Fibroblast of the conjunctiva (primary cell): ENCODE measurements around the gene BLVRB.
"Not testable (repeated sequence)": the region's sequence is repeated elsewhere in the genome, so short reads cannot be mapped to it uniquely, and the experiment has no call there.

Experiments
- DNase-seq: peaks from one replicate; pipeline ENCODE4 v3.0.0-alpha.2; 2010; ENCODE audit warnings: low read depth

Gene BLVRB

GRCh38 chr19:40421993-40422747 lies 43.4 kb downstream of the BLVRB start:
- no peak for DNase-seq

- peak; percentile 86 for DNase-seq
These were observed 44.5 kb downstream of the BLVRB start for GRCh38 chr19:40420766-40421765.

GRCh38 chr19:40420451-40420765 lies 45.1 kb downstream of the BLVRB start:
- no peak for DNase-seq

- no peak for DNase-seq
These were observed 45.8 kb downstream of the BLVRB start for GRCh38 chr19:40419780-40420179.

GRCh38 chr19:40419066-40419612 lies 46.4 kb downstream of the BLVRB start:
- DNase-seq = no peak

- DNase-seq = no peak
These were observed 47.5 kb downstream of the BLVRB start for GRCh38 chr19:40418040-40418439.

- no peak for DNase-seq
These were observed 47.9 kb downstream of the BLVRB start for GRCh38 chr19:40417643-40417981.

GRCh38 chr19:40416918-40417642 lies 48.5 kb downstream of the BLVRB start:
- DNase-seq = no peak

- DNase-seq = no peak
These were observed 49.8 kb downstream of the BLVRB start for GRCh38 chr19:40415768-40416167.

- DNase-seq = no peak
These were observed 50.7 kb downstream of the BLVRB start for GRCh38 chr19:40414542-40415535.

GRCh38 chr19:40413291-40413845 lies 52.2 kb downstream of the BLVRB start, which contains the start of gene PRX:
Gene PRX, minus strand, starts transcription at chr19:40413378. Its CDS starts 5,446 bp downstream, at chr19:40407932.
- no peak for DNase-seq

- DNase-seq = no peak
These were observed 52.7 kb downstream of the BLVRB start for GRCh38 chr19:40412866-40413265.

GRCh38 chr19:40411958-40412499 lies 53.5 kb downstream of the BLVRB start:
- DNase-seq = no peak

GRCh38 chr19:40411125-40411842 lies 54.3 kb downstream of the BLVRB start:
- no peak for DNase-seq

GRCh38 chr19:40410030-40410389 lies 55.5 kb downstream of the BLVRB start:
- no peak for DNase-seq

GRCh38 chr19:40408598-40408925 lies 57.0 kb downstream of the BLVRB start:
- DNase-seq = not testable (repeated sequence)

- DNase-seq = no peak
These were observed 57.6 kb downstream of the BLVRB start for GRCh38 chr19:40407714-40408597.

- DNase-seq = peak; percentile 78
These were observed 62.1 kb downstream of the BLVRB start for GRCh38 chr19:40403262-40403984.
